NB4 (cell line): Measurements from ENCODE around the gene PLEKHA6.

Experiments used
- POLR2A ChIP-seq: IDR thresholded peaks from 2 replicates; pipeline ENCODE4 v1.6.1; 2011; ENCODE audit warnings: mild to moderate bottlenecking; ENCODE audit not compliant: insufficient read length; ENCODE audit errors: extremely low read depth
- TF ChIP-seq, protein P1 (sequence below): IDR thresholded peaks from one replicate; pipeline ENCODE4 v1.5.1; 2012; ENCODE audit warnings: low read depth, low read length
- TF ChIP-seq, protein P2 (sequence below): IDR thresholded peaks from 2 replicates; pipeline ENCODE4 v1.6.1; 2011; ENCODE audit warnings: low read depth, low read length

DNA sequence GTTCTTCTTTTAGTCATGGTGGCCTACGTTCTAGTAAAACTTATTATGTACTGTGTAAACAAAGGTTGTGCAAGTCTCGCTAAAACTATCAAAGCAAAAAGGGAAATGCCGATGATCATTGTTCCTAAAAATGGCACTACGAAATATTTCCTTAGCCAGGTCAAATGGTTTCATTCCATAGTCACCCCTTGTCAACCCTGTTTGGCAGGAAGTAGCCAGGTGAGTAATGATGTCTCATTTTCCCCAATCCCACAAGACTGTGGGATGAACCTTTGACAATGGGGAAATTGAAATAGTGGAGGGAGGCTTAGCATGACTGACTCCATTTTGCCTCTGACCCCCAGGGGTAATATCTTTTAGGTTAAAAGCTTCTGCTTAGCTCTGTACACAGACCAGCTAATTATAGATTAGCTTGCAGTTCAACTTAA, 188.0 kb downstream of the PLEKHA6 start:
- TF ChIP-seq POLR2A, result no peak
- TF ChIP-seq, protein P1, sequence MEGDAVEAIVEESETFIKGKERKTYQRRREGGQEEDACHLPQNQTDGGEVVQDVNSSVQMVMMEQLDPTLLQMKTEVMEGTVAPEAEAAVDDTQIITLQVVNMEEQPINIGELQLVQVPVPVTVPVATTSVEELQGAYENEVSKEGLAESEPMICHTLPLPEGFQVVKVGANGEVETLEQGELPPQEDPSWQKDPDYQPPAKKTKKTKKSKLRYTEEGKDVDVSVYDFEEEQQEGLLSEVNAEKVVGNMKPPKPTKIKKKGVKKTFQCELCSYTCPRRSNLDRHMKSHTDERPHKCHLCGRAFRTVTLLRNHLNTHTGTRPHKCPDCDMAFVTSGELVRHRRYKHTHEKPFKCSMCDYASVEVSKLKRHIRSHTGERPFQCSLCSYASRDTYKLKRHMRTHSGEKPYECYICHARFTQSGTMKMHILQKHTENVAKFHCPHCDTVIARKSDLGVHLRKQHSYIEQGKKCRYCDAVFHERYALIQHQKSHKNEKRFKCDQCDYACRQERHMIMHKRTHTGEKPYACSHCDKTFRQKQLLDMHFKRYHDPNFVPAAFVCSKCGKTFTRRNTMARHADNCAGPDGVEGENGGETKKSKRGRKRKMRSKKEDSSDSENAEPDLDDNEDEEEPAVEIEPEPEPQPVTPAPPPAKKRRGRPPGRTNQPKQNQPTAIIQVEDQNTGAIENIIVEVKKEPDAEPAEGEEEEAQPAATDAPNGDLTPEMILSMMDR, result no peak
- TF ChIP-seq, protein P2, sequence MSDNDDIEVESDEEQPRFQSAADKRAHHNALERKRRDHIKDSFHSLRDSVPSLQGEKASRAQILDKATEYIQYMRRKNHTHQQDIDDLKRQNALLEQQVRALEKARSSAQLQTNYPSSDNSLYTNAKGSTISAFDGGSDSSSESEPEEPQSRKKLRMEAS, result no peak
